Panc1 (cell line): ENCODE results near the gene CCDC92B.

Experiments
- CTCF ChIP-seq: fragments of 450-650 bp; IDR thresholded peaks from 2 replicates; pipeline ENCODE4 v1.5.1; 2017; ENCODE audit warnings: mild to moderate bottlenecking
- POLR2AphosphoS5 ChIP-seq: IDR thresholded peaks from 2 replicates; pipeline ENCODE4 v1.6.1; 2012; ENCODE audit warnings: mild to moderate bottlenecking, low read depth, low read length, moderate library complexity
- REST ChIP-seq, 2 experiments: IDR thresholded peaks; 2 replicates each; pipeline ENCODE4 v1.6.1; 2011 to 2012; ENCODE audit warnings: low read depth in 2 of 2, control low read depth in 1 of 2, low read length in 1 of 2, mild to moderate bottlenecking in 1 of 2, moderate library complexity in 1 of 2; ENCODE audit not compliant: insufficient read depth in 1 of 2
- TCF7L2 ChIP-seq: IDR thresholded peaks from 2 replicates; pipeline ENCODE4 v1.6.1; 2011; ENCODE audit warnings: mild to moderate bottlenecking, low read depth, low read length, inconsistent platforms

- no peak for TF ChIP-seq CTCF
- TF ChIP-seq POLR2AphosphoS5 = no peak
- TF ChIP-seq REST (IDR thresholded peaks at IDR 0.05; ENCODE audit: insufficient read depth in 1 of 2, low read depth in 2 of 2, low read length in 1 of 2) = no peak
- TF ChIP-seq TCF7L2 = no peak
These were observed 45.2 kb downstream of the CCDC92B start for GRCh38 chr17:2704031-2704889.
